ENCODE results near the gene GSE1.

The GSE1 gene

GRCh38 chr16:85678821-85679220, 65.7 kb downstream of the GSE1 start:
- H3K27ac ChIP-seq: no peak overlapping the region; the same call in 1 of the 2 replicates
- TF ChIP-seq CTCF (conservative IDR thresholded peaks at IDR 0.05) (no peak), ZFX (IDR thresholded peaks at IDR 0.05) (no peak)

- no peak for TF ChIP-seq CTCF (conservative IDR thresholded peaks at IDR 0.05)
- no peak for TF ChIP-seq ZFX (IDR thresholded peaks at IDR 0.05)
- H3K27ac ChIP-seq: peak overlapping the region; percentile 69
These were observed 66.7 kb downstream of the GSE1 start for GRCh38 chr16:85679870-85680269.

GRCh38 chr16:85680352-85680944, 67.3 kb downstream of the GSE1 start:
- no peak for TF ChIP-seq CTCF (conservative IDR thresholded peaks at IDR 0.05)
- no peak for TF ChIP-seq ZFX (IDR thresholded peaks at IDR 0.05)
- peak overlapping the region; percentile 69 for H3K27ac ChIP-seq

GRCh38 chr16:85681255-85681654, 68.1 kb downstream of the GSE1 start:
- TF ChIP-seq CTCF (conservative IDR thresholded peaks at IDR 0.05) (no peak), ZFX (IDR thresholded peaks at IDR 0.05) (no peak)
- peak overlapping the region; percentile 69 for H3K27ac ChIP-seq

- TF ChIP-seq CTCF (conservative IDR thresholded peaks at IDR 0.05) (no peak), ZFX (IDR thresholded peaks at IDR 0.05) (no peak)
- H3K27ac ChIP-seq: peak overlapping the region; percentile 12; the same call in 1 of the 2 replicates
These were observed 69.4 kb downstream of the GSE1 start for GRCh38 chr16:85682516-85682915.

- TF ChIP-seq CTCF (conservative IDR thresholded peaks at IDR 0.05) (no peak), ZFX (IDR thresholded peaks at IDR 0.05) (no peak)
- peak overlapping the region; percentile 12; the same call in 1 of the 2 replicates for H3K27ac ChIP-seq
These were observed 70.2 kb downstream of the GSE1 start for GRCh38 chr16:85683363-85683762.

- no peak overlapping the region for H3K27ac ChIP-seq
- no peak for TF ChIP-seq ZFX (IDR thresholded peaks at IDR 0.05)
- TF ChIP-seq CTCF (conservative IDR thresholded peaks at IDR 0.05): no peak
These were observed 72.1 kb downstream of the GSE1 start for GRCh38 chr16:85685251-85685650.

Measured in C4-2B (cell line).